GM21786 (cell line): ENCODE results near the gene PIP4K2A.
A peak's percentile ranks its signal among the peaks of the same experiment; 100 is the strongest.
"Not testable (repeated sequence)": the region's sequence is repeated elsewhere in the genome, so short reads cannot be mapped to it uniquely, and the experiment has no call there.

Source experiments
- ATAC-seq: cut with Tn5 transposase; IDR thresholded peaks from one replicate; pipeline ENCODE4 v1.9.1; 2021; ENCODE audit not compliant: unreplicated experiment

PIP4K2A gene

DNA sequence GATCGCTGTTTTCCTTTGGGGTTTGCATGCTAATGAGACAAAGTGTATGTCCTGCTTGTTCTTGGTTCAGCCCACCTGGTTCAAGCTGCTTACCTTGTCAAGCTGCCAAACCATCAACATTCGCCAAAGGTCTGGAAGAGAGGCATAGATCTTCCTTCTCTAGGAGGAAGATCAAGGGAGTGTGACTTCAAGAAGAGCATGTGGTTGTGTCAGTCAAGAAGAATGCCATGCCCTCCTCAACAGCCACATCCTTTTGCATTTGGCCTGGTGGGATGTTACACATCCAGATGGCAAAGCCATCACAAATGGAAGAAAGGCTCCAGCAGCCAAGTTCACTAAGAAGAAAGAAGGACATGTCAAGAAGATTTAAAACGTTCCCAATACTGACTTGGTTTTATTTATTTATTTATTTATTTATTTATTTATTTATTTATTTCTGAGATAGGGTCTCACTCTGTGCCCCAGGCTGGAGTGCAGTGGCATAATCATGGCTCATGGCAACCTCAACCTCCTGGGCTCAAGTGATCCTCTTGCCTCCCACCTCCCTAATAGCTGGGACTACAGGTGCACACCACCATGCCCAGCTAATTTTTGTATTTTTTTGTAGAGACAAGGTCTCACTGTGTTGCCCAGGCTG, 5.1 kb upstream of the PIP4K2A start:
- ATAC-seq = no peak

DNA sequence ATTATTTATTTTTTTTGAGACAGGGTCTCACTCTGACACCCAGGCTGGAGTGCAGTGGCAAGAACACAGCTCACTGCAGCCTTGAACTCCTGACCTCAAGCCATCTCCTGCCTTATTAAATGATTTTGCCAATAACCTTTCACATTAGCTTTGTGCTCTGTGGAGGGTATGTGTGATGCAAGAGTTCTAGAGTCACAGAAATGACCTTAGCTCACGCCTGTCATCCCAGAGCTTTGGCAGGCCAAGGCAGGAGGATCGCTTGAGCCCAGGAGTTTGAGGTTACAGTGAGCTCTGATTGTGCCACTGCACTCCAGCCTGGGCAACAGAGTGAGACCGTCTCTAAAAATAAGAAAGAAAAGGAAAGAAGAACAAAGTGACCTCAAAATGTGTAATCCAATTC, 4.3 kb upstream of the PIP4K2A start:
- ATAC-seq = not testable (repeated sequence)

DNA sequence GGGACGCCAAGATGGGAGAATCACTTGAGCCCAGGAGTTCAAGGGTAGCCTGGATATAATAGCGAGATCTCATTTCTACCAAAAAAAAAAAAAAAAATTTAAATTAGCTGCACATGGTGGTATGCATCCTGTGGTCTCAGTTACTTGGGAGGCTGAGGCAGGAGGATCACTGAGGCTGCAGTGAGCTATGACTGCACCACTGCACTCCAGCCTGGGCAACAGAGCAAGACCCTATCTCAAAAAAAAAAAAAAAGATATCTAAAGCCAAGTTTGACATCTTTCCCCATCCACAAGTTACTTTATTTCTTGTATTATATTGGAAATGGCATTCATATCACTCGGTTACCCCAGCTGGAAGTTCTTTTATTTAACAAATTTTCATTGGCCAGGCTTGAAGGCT, 3.4 kb upstream of the PIP4K2A start:
- ATAC-seq = no peak

DNA sequence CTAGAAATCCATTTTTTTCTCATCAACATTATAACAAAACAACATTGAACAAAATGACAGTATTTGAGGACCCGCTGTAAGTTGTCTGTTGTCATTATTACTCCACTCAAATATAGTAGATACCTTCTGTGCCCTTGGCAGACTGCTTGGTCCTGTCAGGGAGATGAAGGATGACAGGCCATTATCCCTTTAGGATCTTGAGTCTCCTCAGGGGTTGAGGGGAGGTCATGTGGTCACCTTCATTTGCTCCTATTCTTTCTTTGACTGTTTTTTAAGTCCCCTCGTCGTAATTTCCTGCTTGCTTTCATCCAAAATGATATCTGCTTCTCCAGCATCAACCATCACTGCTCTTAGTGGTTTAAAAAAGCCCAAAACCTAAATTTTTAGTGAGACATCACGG, 2.6 kb upstream of the PIP4K2A start:
- ATAC-seq = no peak

DNA sequence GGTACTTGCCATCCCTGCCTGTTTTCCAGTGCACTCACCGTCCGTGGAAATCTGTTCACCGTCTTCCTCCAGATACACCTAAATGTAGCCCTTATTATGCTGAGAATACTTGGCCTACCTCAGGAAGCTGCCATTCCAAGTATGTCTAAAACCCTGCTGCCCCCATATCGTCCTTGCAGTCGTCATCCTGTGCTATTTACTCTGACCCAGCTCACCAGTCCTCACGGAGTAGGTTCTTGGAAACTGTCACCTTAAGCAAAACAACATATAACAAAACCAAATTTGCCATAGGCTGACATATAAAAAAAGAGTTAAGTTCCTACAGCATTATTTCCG, 880 bp upstream of the PIP4K2A start:
- ATAC-seq = no peak

DNA sequence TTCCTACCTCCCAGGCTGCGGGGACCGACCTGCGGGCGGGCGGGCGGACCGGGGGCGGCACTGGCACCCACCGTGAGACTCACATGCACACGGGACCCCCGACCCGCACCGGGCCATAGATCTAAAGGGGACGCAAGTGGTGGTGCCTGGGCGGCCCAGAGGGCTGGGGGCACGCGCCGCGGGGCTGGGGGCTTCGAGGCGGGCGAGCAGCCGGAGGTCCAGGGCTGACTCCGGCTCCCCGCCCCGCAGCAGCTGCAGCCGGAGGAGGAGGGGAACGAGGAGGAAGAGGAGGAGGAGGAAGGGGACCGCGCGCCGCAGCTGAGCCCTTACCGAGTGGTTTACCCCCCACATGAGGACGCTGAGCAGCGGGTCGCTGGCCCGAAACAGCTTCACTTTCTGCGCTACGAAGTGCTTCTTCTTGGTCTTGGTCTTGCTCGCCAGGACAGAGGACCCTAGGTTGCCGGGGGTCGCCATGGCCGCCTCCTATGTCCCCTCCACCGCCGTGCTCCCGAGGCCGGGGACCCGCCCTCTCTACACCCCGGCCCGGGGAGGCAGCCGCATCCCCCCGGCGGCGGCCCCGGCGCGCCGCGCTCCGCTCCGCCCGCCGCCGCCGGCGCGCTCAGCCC, 412 bp downstream of the PIP4K2A start:
- ATAC-seq = peak; percentile 28

DNA sequence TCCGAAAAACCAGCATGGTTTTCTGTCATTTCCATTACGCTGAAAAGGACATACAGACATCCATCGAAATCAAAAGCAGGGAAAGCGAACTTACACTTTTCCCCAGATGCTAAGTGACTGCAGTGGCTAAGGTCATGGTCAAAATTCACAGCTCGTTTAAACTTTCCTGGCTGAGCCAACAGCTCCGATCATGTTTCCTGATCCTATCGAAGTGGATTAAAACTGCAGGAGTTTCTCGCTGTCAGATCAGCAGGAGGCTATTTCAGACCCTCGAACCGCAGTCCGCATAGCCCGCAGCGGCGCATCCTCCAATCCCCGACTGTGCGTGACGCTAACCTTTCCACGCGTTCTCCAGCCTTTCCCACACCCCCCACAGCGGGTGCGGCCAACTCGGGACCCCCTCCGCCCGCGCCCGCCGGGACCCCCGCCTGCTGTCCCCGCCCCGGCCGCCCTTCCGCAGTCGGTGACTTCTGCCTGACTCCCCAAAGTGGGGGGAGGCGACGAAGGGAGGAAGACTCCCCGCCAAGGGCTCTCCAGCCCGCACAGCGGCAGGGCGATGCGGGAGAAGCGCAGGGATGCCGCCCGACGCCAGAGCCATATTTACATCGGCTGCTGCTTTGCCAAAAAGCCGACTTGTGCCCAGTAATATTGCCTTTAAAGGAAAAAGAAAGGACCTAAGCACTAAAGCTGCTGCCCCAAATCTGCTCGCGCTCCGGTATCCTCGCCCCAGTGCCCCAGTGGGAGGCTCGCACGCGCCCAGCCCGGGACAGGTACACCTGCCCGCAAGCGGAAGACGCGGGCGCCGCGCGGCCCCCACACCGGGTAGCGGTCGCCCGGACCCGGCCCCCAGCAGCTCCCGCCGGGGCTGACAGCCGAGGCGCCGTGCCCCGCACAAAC, 1.2 kb downstream of the PIP4K2A start:
- ATAC-seq = peak; percentile 17

DNA sequence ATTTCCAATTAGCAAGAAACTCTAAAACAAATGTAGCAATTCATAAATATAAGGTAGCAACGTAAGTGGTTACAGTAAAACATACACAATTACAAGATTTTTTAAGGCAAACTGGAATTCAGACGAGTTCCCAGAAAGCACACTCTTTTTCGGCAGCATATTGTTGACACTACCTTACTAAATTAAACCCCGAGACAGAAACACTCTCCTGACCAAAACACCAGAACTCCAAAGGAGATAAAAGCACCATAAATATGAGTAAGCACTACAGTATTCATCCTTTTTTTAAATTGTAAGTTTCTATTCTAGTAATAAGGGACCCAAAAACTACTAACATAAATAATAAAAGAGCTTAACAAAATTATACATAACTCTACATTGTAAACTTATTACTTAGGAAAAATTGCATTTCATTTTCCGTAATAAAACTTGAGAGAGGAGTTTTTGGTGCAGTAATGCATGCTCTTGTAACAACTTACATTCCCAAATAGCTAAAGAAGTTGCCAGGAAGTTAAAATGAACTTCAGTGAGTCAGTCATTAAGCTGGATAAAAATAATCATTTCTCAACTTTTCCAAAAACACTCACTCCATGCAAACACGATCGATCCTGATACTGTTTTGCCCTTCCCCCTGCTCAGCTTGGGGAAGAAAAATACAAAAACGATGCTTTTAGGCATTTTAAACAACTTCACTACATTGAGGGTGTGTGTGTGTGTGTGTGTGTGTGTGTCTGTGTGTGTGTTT, 2.0 kb downstream of the PIP4K2A start:
- ATAC-seq = no peak

DNA sequence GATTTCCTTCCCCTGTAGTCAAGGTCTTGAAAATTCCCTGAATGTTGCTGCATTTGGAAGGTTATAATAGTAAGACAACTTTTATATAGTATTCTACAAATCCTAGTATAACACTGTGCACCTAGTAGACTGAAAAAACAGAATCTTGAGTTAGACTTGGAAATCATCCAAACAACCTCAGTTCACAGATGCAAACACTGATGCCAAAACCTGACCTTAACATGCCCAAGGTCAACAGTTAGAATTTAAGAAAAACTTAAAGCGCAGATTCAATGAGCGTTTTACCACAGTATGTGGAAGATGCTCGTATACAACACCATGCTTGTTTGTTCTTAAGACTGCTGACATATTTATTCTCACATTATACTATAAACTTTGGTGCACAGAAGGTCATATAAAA, 3.0 kb downstream of the PIP4K2A start:
- ATAC-seq = no peak

DNA sequence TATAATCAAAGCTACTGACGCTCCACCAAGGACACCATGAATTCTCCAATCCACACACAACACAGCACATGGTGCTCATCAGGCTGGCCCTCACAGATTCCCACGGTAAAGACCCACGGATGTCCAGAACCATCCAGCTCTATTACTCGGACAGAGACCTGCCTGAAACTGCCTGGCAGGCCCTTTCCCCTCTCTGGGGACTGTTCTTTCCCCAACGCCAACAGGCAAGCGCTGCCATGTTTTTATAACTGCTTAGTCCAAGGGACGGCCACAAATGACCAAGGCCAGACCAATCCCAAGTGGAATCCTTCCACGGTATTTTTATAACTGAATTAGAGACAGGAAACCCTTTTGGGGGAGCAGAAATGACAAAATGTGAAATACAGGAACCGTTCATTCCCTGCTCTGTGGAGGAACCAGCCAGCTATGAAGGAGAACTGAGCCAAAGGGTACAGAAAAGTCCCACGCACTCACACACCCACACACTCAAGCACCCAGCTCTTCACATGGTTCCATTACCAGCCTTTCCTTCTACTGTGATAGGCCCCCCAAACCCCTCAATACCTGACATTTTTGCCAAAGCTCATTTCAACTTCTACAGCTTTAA, 4.1 kb downstream of the PIP4K2A start:
- peak; percentile 22 for ATAC-seq

DNA sequence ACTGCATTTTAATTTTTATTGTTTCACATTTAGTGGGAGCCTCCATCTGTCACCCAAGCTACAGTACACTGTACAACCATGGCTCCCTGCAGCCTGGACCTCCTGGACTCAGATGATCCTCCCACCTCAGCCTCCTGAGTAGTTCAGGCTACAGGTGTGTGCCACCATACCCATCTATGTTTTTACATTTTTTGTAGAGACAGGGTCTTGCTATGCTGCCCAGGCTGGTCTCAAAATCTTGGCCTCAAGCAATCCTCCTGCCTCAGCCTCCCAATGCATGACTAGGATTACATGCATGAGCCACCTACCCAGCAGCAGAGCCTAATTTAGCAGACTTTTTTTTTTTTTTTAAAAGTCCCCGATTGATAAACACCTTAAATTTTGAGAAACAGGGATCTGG, 5.6 kb downstream of the PIP4K2A start:
- no peak for ATAC-seq

DNA sequence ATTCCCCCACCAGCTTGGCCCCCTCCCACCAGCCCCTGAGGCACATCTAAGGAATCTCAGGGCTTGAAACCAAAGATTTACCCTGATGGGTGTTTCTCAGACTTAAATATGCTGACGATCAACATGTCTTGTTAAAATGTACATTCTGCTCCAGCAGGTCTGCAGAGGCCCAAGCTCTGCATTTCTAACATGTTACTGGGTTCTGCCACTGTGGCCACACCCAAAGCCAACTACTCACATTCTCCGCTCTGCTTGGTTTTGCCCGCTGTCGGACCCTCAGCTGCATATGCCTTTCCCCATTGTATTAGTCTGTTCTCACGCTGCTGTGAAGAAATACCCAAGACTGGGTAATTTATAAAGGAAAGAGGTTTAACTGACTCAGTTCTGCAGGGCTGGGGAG, 8.9 kb downstream of the PIP4K2A start:
- no peak for ATAC-seq

DNA sequence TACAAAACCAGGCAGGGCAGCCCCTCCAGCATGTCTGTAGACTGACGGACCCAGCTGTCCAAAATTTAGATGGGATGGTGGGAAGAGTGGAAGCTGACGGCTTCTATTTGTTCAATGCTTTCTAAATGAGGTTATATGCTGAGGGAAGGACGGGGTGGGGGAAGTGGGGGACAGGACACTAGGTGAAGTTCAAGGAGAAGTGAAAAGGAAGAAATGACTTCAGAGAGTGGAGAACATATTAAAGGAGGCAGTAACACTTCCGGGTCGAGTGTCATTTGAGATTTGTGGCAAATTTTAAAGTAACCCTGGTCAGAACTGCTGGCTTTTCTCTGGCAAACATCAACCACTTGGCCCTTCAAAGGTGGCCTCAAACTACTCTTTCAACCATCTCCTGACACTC, 9.4 kb downstream of the PIP4K2A start:
- peak; percentile 39 for ATAC-seq

DNA sequence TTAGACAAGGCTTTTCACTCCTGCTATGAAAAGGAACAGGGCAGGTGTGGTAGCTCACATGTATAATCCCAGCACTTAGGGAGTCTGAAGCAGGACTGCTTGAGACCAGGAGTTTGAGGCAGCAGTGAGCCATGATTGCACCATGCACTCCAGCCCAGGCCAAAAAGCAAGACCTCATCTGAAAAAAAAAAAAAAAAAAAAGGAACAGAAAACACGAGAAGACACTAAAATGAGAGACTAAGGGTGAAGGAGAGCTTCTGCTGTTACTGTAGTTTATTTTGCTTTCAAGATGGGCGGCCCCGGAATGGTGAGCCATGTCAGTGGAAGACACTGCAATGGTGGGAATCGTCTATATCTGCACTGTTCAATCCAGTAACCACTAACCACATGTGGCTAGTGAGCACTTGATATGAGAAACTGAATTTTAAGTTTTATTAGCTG, 9.9 kb downstream of the PIP4K2A start:
- peak; percentile 32 for ATAC-seq

DNA sequence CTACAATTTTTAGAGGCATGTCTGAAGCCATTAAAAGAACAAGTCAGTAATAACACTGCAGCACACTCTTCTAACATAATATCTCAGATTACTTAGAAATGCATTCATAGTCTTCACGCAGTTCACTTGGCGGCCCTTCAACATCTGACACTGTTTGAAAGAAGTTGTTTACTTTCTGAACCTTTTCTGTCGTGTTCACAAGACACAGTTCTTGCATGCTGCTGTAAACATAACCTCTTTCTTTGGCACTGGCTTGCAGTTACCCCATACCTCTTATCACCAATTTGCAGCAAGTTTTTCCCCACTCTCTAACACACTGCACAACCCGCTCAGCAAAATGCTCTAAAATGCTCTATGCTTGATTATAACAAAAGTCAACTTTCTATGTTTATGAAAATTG, 12.0 kb downstream of the PIP4K2A start:
- no peak for ATAC-seq

DNA sequence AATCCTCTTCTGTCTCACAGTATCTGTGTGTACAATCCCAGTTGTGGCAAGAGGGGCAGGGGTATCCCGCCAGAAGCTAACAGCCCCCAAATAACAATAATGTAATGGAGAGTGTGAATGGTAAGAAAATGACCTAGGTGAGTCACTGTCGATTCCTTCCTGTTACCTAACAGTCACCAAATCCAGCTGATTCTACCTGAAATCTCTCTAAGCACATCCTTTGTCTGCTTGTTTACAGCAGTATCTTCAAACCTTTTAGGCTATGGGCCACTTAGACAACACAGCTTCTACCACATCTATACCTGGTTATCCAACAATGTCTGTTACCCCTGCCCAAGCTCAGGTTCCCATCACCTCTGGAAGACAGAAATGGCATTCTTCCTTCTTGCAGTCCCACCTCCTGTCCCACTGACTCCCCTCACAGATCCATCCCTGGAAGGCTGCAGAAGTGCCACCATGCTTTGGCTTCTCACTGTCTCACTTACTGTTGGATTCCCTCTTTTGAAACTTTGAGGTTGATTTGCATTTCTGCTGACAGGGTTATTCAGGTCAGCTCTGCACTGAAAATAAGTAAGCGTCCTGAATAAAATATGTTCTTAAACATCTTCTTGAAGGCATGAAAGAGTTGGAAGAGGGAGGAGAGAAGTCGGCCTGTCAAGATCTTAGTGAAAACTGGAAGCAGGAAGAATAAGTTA, 13.1 kb downstream of the PIP4K2A start:
- no peak for ATAC-seq

DNA sequence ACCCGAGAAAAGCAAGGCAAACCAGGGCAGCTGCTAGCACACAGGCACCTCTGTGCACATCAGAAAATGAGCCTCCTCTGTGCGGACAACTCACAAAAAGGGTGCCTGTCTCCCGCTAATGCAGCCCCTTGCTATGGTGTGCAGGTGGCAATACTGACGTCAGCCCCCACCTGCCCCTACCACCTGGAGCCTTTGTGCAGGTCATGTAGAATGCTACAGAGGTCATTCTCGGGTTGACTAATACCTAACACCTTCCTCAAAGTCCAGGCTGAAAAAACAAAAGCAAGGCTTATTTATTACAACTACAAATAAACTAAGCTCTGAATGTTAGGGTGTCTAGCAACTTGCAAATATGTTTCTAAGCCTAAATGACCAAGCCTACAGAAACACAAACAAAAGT, 13.9 kb downstream of the PIP4K2A start:
- ATAC-seq = peak; percentile 42

DNA sequence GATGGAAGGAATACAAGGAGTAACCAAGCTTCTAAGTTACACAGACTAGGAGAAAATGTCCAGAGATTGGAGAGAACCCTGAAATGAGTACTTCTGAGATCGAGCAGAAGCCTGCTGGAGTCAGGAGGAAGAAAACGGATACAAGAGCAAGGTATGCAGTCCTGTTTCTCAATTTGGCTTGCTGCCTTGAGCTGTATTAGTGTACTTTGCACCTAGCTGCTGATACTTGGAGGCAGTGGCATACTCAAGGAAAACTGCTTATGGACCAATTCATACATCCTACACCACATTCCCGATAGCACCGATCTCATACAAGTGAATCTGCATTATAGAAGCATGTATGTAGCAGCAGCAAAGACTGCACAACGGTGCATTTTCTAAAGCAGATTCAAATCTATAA, 14.4 kb downstream of the PIP4K2A start:
- no peak for ATAC-seq

DNA sequence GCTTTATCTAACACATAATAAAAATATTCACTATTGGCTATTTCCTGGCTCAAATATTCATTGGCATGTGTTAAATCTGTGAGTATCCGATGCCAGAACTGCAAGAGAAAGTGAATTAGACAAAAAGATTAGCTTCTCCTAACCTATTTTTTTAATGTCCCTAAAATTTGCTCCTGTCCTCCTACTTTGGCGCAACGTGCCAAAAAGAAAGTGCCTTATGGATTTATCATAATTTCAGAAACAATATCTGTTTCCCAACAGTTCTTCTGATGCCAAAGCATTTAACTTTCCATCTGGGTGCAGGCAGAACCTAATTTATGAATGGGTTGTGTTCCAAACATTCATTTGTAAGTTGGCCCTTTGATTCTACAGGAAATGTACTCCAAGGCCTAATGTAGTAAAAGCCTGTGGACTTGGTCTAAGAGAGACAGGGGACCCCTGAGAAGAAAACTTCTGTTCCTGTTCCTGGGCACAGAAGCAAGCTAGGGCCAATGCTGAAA, 15.4 kb downstream of the PIP4K2A start:
- no peak for ATAC-seq

DNA sequence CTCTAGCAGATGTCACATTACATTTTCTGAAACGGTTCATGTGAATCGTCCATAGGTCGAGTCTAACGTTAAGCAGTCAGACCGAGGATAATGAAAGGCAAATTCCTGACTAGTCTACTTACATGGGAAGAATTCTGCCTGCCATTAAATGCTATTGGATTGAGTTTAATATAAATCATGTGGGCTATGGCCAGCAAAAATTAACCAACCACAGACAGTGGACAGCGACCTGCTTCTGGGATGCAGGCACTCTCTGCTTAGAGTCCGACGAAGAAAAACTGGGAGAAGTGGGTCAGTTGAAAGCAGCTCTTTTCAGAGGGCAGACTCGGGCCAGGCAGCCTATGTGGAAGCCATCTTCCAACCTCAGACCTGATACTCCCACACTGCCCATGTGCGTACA, 16.6 kb downstream of the PIP4K2A start:
- no peak for ATAC-seq
